HPDE6-E6E7 (cell line): Measurements from ENCODE around the gene ST6GALNAC4.

Source experiments
- DNase-seq: peaks from one replicate; pipeline ENCODE4 v3.0.0; 2011; ENCODE audit warnings: missing footprints; ENCODE audit errors: extremely low spot score

ST6GALNAC4 gene, protein sequence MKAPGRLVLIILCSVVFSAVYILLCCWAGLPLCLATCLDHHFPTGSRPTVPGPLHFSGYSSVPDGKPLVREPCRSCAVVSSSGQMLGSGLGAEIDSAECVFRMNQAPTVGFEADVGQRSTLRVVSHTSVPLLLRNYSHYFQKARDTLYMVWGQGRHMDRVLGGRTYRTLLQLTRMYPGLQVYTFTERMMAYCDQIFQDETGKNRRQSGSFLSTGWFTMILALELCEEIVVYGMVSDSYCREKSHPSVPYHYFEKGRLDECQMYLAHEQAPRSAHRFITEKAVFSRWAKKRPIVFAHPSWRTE

DNA sequence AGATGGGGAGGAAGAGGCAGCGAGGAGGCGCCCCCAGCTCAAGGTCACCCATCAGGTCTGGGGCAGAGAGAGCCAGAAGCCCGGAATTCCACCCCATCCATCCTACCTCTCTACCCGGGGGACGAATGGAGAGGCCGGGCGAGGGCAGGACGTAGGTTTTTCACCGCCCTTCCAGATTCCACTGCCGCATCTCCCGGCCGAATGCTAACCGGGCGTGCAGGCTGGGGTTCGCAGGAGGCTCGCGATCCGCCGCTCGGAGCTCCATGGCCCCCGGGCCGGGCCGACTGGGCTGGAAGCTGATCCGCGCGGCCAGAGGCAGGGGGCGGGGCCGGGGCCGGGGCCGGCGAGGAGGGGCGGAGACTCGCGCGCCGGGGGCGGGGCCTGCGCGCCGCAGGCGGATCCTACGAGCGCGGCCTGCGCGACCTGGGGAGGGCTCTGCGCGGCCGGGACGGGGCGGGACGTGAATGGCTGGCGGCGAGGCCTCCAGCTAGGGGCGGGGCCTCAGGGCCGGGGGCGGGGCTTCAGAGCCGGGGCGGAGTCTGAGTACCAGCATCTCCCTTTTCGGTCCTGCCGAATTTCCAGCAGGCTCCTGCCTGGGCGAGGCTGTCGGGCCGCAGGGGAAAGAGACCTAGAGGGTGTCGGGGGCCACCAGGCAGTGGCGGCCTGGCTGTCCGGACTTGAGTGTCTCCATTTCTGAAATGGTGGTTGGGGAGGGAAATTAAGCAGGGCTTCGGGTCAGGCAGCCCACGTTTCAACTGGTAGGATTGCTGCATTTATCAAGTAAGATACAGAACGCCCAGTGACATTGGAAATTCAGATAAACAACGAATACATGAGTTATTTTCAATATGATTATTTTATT, at the start of gene ST6GALNAC4:
Gene ST6GALNAC4 (minus strand): TSS at position 322 of the 862 bp plus-strand sequence. CDS start 622 bp downstream, outside the sequence.
- DNase-seq: no peak

- no peak for DNase-seq
Measured at GRCh38 chr9:127965953-127966352, 49.1 kb upstream of the ST6GALNAC4 start.

- no peak for DNase-seq
Measured at GRCh38 chr9:127963359-127964064, 46.7 kb upstream of the ST6GALNAC4 start.

DNA sequence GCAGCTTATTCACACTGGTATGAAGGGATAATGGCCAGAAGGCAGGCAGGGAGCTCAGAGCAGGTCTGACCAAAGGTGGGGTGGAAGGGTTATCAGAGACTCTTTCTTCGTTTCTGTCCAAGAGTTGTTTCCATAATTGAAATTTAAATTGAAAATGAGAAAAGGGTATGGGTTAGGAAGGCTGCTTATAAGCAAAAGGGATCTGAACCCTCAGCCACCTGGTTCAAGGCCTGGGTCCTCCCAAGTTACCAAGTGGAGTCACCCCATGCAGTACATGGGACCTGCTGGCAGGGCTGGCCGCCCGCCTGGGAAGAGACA, 46.2 kb upstream of the ST6GALNAC4 start:
- no peak for DNase-seq

DNA sequence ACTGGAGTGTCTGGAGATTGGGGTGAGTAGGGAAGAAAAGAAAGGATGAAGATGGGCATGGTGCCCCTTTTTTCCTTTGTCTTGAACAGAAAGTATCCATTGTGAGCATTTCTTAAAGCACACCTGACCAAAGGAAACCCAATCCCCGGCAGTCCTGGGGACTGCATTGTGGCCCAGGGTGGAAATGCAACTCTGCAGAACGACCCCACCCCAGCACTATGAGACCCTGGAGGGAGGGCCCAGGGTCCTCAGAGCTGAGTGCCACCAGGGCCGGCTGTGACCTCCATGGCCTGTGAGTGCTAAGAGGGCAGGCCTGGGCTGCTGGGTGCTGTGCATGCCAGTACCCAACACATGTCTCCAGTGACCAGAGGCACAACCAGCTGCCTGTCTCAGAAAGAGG, 45.4 kb upstream of the ST6GALNAC4 start:
- no peak for DNase-seq

GRCh38 chr9:127961613-127962155, 44.8 kb upstream of the ST6GALNAC4 start:
- DNase-seq: no peak

- DNase-seq: no peak
Measured at GRCh38 chr9:127961155-127961490, 44.3 kb upstream of the ST6GALNAC4 start.

DNA sequence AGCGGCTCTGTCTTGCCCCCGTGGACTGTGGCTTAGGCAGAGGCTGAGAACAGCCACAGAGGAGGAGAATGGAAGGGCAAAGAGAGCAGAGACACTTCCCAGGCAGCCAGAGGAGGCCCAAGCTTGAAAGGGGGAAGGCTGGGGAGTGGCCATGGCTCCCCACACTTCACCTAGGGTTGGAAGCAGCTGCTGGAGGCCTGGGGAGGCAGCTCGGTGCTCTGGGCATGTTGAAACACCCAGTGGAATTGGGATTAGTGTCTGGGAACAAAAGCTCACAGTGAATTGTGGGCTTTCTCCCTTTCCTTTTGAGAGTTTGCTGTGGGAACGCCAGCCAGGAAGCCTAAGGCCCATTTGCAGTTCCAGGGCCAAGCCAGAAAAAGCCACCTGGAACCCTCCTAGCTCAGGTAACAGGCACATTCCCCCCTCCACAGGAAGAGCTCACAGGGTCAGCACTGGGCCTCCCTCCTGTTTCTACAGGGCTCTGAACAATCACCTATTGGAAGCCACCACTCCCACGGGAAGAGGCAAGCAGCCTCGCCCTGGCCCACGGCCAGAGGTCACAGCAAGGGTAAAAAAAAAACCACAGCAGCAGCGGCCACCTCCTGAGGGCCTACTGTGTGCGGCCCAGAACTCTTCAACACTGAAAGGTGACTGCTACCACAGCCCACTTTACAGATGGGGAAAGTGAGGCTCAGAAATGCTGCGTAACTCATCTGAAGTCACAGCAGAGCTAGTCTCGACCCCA, 43.7 kb upstream of the ST6GALNAC4 start:
- no peak for DNase-seq

DNA sequence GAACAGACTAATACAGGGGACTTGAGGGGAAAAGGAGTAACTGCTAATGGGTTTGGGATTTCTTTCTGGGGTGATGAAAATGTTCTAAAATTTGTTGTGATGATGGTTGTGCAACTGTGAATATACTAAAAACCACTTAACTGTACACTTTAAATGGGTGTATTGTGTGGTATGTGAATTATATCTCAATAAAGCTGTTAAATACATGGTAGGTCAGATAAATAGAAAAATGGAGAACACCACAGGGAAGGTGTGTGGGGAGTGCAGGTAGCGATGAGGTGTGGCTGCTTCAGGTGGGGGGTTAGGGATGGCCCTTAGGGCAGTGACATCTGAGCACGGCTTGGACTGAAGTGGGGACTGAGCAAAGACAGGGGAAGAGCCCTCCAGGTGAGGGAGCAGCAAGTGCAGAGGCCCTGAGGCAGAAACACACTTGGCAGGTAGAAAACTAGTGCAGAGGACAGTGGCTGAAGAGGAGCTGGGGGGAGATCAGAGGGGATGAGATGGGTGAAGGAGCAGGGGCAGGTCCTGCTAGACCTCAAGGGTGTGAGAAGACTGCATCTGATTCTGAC, 43.1 kb upstream of the ST6GALNAC4 start:
- DNase-seq: no peak

DNA sequence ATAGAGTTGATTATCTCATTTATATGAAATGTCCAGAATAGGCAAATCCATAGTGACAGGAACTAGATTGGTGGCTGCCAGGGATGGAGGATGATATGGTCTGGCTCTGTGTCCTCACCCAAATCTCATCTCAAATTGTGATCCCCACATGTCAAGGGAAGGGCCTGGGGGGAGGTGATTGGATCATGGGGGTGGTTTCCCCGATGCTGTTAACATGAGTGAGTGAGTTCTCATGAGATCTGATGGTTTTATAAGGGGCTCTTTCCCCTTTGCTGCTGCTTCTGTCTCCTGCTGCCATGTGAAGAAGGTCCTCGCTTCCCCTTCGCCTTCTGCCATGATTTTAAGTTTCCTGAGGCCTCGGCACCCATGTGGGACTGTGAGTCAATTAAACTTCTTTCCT, 42.6 kb upstream of the ST6GALNAC4 start:
- DNase-seq: no peak

DNA sequence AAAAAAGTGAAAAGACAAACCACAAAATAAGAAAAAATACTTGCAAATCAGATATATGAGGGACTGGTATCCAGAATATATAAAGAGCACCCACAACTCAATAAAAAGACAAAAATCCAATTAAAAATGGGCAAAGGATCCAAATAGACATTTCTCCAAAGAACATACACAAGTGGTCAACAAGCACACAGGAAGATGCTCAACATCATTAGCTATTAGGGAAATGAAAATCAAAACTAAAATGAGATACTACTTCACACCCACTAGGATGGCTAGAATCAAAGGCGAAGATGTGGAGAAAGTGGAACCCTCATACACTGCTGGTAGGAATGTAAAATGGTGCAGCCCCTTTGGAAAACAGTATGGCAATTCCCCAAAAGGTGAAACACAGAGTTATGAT, 41.9 kb upstream of the ST6GALNAC4 start:
- DNase-seq: no peak

DNA sequence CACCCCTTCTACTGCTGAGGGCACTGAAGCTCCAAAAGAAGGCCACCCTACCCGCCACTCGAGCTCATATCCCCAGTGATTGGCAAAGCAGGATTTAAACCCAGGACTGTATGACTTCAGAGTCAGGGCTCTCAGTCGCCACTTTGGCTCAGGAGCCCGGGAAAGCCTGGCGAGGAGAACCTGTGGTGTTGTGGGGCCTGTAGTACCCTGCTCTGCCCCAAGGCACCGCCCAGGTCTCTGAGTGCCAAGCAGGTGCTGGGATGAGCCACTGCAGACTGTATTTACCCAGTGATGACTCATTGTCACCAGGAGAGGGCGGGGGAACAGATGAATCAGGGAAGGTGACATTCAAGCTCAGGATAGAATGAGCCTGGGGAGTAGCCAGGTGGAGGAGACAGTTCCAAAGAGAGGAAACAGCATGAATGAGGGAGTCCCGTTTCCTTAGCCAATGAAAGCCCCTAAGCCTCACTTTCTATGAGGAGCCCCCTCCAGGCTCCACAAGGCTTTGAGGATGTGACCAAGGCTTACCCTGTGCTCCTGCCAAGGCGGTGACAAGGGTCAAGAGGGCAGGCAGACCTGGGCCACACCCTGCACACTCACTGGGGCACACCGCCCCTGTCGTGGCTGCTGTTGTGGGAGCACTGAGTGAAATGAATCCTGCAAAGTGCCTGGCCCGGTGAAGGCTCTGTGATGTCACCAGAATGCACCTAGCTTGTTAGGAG, 38.6 kb upstream of the ST6GALNAC4 start:
- DNase-seq: peak; percentile 84

GRCh38 chr9:127954831-127955293, 38.0 kb upstream of the ST6GALNAC4 start:
- DNase-seq: no peak

GRCh38 chr9:127953768-127954505, 37.1 kb upstream of the ST6GALNAC4 start:
- no peak for DNase-seq

DNA sequence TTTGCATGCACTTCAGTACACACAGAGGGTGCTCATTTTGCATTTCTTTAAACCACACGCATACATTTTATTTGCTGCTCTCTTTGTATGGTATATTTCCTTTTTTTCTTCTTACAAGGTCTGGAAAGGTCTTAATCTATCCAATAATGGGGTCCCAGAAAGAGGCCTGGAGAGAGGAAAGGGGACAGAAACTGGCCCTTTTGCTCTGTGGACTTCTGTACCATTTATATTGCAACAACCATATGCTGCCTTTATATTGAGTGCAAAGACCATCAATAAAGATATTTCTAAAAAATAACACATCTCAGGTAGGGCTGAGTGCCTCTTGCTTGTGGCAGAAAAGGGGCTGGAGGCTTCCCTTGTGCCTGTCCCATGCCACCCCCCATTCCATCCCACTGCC, 36.3 kb upstream of the ST6GALNAC4 start:
- no peak for DNase-seq

- DNase-seq: no peak
Measured at GRCh38 chr9:127950513-127951289, 33.9 kb upstream of the ST6GALNAC4 start.

- no peak for DNase-seq
Measured at GRCh38 chr9:127949827-127950512, 33.1 kb upstream of the ST6GALNAC4 start.
